Stimulated activated CD4-positive, alpha-beta T cell treated with anti-CD3 and anti-CD28 coated beads, TNF-alpha, amount 100 ng/mL, for 48 hours (primary cell): ENCODE data around the gene GRID2.
"Not testable (repeated sequence)": the region's sequence is repeated elsewhere in the genome, so short reads cannot be mapped to it uniquely, and the experiment has no call there.

ENCODE experiments used
- DNase-seq, 3 donors: peaks; one replicate each; pipeline ENCODE4 v3.0.0-alpha.2; 2020; ENCODE audit warnings: low read depth in 3 of 3

The GRID2 gene

DNA sequence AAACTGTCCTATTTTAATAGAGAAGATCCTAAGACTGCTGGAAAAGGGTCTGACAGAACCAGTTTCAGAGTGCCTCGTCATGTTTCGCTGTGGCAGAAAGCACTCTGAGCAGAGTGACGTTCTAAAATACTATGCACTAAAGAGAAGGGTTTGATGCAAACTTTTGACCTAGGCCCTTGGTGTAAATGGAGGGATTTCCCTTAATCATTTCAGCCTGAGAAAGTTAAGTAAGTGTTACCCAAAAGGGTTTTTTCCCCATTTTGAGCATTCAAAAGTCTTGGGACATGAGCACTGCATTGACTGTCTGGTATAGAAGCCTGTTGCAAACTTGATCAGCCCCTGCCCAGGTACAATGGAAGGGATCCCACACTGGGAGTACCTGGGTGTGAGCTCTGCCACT lies 1367.3 kb downstream of the GRID2 start:
- no peak for DNase-seq

DNA sequence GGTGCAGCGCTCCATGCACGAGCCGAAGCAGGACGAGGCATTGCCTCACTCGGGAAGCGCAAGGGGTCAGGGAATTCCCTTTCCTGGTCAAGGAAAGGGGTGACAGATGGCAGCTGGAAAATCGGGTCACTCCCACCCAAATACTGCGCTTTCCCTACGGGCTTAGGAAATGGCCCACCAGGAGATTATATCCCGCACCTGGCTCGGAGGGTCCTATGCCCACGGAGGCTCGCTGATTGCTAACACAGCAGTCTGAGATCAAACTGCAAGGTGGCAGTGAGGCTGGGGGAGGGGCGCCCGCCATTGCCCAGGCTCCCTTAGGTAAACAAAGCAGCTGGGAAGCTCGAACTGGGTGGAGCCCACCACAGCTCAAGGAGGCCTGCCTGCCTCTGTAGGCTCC lies 1373.2 kb downstream of the GRID2 start:
- DNase-seq: not testable (repeated sequence)

DNA sequence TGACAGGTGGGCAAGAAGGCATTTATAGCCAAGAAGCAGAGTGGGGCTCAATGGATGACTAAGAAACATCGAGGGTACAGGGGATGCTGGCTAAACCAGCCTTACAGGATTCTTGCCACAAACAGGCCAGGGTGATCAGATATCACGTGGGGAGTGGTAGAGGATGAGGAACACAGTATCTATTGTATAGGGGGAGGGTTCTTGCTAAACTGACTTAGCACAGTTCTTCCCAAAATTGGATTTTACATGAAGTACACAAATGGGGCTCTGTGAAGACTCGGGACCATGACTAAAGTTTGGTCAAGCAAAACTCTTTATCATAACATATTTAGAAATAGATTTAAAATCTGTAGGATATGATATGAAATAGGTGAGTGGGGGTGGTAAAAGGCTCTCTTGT lies 1380.8 kb downstream of the GRID2 start:
- DNase-seq: no peak

DNA sequence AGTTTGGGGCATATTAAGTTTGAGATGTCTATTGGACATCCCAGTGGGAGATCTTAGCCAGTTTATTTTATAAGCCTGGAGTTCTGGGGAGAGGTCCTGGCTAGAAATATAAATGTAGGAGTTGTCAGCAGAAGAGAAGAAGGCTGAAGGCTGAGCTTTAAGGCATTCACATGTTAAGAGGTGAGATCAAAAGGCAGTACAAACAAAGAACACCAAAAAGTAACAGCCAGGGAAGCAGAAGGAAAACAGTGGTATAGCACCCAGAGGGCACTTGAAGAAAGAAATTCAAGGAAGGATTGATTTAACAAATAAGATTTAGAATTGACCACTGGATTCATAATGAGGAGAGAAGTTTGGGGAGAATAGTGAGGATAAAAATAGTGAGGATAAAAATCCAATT lies 1383.5 kb downstream of the GRID2 start:
- DNase-seq: no peak

DNA sequence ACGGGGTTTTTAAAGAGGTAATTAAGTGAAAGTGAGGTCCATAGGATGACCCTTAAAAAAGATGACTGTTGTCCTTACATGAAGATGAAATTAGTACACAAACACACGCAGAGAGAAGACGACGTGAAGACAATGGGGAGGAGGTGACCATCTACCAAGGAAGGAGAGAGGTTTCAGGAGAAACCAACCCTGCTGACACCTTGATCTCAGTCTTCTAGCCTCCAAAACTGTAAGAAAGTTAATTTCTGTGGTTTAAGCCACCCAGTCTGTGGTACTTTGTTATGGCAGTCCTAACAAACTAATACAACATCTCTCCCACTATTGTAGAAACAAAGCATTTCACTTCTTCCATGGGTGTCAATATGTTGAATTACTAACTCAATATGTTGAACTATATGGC lies 1385.2 kb downstream of the GRID2 start:
- DNase-seq: no peak

DNA sequence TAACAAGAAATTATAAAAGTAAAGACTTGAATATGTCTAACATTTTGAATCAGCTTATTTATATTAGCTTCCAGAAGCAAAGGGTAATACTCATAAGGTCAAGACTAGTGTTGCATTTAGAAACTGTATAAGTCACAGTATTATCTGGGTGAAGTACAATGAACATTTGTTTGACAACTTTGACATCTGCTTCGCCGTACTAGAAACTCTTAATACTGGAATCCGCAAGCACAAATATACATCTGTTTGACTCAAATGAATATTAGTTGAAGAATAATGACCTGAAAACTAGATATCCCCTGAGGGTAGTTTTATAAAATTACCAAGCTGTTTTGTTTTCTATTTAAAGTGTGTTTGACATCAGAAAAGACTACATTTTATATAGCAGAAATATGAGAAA lies 1389.4 kb downstream of the GRID2 start:
- no peak for DNase-seq

DNA sequence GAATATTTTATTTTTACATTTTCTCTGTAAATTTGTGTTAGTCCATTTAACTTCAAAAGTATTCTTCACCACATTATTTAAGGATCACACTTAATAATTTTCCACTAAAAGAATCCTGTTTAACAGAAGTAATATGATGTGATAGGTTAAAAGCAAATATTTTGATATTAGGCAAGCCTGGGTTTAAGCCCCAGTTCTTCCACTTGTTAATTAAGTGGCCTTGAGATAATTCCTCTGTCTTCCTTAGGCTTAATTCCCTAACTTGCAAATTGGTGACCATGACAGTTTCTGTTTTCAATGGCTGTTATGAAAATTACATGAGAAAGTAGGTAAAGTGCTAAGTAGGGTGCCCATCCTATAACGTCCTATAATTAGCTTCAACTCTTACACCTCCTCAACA lies 1394.9 kb downstream of the GRID2 start:
- no peak for DNase-seq

DNA sequence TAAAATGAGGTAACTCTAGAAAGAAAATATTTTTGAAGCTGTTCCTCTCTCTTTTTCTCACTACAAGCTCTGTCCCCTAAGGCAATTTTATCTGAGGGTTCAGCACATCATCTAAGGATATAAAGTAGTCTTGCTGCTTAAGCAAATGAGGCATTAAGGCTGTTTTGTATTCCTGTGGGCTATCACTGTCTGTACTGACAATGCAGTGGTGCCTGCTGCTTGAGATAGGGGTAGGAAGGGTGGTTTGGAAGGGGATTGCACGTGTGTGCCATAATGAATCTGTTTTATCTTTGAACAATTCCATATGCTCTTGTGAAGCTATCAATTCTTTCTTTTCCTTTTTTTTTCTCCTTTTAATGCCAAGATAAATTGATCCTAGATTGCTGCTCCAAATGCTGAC lies 1396.8 kb downstream of the GRID2 start:
- no peak for DNase-seq

DNA sequence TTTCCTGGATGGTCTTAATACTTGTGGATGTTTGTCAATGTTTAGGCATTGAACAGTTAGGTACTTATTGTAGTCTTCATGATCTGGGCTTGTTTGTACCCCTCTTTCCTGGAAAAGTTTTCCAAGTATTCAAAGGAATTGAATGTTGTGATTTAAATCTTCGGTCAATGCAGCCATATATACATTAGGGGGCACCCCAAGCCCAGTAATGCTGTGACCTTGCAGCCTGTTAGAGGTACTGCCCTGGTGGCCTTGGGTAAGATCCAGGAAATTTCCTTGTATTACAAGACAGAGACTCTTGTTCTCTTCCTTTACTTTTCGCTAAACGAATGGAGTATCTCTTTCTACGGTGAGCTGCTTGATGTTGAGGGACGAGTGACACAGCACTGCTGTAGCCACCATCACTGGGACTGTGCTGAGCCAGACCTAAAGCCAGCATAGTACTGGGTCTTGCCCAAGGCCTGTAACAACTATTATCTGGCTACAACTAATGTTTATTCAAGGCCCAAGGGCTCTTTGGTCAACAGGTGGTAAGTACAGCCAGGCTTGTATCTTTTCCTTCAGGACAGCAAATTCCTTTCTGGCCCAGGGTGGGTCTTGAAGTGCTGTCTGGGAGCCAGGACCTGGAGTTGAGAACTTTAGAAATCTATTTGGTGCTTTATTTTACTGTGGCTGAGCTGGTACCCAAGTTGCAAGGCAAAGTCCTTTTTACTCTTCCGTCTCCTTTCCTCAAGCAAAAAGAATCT lies 1406.5 kb downstream of the GRID2 start:
- no peak for DNase-seq

DNA sequence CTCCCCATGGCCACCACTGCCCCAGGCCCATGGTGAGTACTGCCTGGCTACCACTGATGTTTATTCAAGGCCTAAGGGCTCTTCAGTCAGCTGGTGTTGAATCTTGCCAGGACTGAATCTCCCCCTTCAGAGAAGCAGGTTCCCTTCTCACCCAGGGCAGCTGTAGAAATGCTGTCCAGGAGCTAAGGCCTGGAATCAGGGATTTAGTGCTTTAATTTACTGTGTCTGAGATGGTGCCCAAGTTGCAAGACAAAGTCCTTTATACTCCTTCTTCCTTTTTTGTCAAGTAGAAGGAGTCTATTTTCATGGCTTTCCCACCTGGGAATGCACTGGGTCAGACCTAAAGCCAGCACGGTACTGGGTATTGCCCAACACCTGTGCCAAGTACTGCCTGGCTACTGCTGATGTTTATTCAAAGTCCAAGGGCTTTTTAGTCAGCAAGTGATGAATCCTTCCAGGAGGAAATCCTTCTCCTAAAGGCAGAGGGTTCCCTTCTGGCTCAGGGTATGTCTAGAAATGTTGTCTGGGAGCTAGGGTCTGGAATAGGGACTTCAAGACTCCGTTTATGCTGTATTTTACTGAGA lies 1407.2 kb downstream of the GRID2 start:
- DNase-seq: no peak

DNA sequence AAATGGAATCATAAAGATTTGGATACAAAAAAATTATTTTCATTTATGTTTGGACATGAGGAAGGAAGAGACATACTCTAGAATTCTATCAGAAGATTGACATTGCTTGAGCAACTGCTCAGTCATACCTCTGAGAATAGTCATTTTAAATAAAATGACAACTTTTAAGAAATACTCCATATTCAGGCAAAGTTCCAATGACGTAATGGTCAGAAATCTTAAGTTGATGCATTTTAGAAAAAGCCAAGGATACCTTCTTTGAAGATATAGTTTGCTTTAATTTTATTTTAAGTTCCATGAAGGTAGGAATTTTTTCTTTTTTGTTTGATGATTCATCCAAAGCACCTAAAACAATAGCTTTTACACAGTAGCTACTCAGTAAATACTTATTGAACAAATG lies 1414.5 kb downstream of the GRID2 start:
- DNase-seq: no peak

DNA sequence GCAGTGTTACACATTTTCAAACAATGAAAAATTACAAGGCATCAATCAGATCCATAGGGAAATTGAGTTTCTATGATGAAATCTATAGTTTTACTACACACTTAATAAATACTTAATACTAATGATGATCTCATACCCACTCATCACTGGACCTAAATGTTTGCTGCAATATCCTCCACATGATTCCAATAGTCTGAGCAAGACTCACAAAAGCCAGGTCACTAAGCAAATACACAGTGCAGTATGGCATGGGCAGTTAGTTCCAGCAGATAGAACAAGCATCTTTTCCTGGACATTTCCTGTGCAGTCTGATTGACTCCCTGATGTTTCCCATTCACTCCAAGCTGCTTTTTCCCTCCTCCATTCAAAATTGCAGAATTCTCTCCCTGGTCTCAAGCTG lies 1415.8 kb downstream of the GRID2 start:
- DNase-seq: no peak

DNA sequence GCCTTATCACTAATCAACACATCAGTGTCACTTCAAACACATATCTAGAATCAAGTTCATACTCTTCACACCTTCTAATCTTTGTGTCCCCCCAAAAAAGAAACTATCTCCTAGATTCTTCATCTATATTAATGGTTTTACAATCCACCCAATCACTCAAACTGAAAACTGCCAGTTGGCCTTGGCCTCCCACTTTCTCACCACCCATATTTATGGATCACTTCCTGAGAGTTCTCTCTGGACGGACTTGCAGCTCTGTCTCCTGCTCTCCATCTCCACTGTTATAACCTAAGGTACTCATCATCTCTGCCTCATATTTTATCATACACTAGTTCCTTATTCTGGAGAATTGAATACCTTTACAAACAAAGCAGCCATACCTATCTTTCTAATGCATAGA lies 1418.7 kb downstream of the GRID2 start:
- no peak for DNase-seq

DNA sequence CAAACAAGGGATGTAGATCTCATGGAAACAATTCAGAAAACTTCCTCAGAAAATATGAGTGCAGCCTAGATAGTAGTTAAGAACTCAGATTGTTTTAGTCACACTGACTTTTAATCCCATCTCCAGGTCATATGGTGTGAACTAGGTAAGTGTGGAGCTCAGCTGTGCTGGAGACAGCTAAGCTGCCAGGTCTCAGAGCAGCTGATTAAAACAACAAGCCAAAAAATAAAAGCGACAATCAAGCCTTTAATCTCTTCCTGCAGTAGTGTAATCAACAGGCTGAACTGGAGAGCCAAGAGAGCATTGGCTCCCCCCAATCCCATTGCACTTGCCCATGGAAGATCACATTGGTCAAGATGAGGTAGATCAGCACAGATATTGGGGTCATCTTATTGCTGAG lies 1426.5 kb downstream of the GRID2 start:
- DNase-seq: no peak

DNA sequence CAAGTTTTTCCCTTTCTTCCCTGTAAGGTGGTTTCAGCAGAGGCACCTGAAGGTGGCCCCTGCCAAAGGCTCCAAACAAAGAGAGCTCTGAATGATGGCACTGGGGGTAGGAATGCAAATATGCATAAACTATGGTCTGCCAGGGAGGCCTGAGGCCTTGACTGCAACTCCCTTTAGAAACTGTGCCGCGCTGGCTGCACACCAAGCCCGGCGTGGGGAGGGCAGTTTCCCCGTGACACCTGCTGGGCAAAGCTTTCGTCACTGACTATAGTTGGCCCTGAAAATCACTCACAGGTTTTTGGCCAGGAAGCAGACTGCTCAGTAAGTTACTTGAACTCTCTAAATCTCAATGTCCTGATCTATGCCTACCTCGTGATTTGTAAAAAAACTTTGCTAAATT lies 1427.0 kb downstream of the GRID2 start:
- no peak for DNase-seq

DNA sequence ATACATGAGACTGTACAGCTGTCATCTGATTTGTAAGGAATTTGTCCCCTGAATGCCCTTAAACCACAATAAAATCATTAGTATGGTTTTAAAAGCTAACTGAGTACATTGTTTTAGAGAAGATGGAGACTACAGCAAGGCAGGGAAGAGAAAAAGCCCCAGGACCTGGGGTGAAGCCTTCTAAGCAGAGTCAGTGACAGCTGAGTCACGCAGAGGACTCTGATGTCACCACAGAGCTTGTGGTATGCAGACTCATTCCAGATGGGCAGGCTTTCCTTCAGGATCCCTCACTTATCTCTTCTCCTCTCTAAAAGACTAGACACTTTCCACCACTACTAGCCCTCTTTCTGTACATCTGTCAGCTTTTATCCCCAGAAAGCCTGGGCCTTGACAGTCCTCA lies 1427.7 kb downstream of the GRID2 start:
- DNase-seq: no peak

DNA sequence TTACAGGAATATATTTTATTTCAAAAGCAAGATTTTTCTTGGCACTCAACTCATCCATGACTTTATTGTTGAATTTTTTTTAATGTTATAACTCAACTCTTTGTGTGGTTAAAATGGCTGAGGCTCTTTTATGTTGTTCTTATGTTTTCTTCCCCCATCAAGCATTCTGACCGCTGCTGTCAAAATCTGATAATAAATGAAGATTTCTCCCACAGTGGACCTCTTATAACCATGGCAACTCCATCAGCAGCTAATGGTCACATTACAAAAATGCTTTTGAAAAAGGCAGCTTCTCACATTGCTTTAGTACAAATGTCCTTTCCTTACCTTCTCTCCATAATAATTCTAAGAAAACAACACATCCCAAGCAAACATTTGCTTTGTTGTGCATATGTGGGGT lies 1428.7 kb downstream of the GRID2 start:
- no peak for DNase-seq

DNA sequence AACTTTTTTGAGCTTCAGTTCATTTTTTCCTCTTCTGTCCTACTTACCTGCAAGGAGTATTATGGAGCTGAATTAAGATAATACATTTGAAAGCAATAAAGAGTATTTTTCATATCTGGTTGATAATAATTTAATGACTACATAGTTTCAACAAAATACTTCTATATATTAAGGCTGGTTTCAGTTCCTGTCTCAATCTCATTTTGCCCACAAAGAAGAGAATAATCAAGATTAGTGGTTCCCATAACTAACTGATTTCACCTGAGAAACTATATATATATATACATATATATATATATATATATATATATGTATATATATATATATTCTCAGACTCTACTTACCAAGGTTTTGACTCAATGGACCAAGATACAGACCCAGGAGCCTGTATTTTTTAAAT lies 1437.1 kb downstream of the GRID2 start:
- DNase-seq: no peak

DNA sequence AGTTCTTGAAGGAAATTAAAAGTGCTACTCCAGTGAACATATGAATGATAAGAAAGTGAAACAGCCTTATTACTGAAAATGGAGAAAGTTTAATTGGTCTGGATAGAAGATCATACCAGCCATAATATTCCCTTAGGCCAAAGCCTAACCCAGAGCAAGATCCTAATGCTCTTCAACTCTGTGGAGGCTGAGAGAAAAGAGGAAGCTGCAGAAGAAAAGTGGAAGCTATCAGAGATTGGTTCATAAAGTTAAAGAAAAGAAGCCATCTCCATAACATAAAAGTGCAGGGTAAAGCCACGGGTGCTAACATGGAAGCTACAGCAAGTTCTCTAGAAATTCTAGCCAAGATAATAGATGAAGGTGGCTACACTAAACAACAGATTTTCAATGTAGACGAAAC lies 1439.3 kb downstream of the GRID2 start:
- DNase-seq: no peak

DNA sequence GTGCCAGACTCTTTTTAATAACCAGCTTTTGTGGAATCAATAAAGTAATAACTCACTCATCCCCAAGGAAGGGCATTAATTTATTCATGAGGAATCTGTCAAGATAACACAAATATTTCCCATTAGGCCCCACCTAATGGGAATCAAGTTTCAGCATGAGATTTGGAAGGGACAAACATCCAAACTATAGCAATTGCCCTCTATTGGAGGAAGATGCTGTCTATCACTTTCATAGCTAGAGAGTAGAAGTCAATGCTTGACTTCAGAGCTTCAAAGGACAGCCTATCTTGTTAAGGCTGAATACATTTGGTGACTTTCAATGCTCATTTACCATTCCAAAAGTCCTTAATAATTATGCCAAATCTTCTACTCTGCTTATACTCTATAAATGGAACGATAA lies 1439.9 kb downstream of the GRID2 start:
- no peak for DNase-seq

DNA sequence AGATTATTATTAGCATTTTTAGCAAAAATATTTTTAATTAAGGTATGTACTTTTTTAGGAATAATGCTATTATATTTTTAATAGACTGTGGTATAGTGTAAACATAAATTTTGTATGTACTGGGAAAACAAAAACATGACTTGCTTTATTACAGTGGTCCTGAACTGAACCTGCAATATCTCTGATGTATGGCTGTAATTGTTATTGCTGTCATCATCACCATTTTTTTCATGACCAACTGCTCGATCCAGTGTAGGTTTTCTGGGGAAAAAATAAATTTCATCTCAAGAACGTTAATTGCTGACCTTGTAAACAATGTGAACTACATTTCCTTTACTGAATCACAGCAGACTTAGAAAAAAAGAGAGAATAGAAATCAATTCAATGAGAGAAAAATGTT lies 1441.2 kb downstream of the GRID2 start:
- DNase-seq: no peak

DNA sequence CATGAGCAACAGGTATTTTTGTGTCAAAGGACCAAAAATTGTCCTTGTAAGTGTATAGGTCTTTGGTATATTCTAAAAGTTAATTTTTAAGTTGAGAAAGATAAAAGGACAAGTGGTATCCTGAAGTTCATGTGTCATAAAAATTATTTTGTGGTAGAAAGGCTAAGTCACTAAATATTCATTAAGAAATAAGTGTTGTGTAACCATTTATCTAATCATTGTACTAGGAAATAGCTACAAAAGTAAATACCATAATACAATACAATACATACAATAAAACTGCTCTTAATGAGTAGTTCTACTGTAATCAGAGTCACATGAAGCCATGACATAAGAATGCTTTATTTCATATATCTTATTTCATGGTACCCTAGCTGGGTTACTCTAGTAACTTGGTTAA lies 1442.3 kb downstream of the GRID2 start:
- DNase-seq: no peak

DNA sequence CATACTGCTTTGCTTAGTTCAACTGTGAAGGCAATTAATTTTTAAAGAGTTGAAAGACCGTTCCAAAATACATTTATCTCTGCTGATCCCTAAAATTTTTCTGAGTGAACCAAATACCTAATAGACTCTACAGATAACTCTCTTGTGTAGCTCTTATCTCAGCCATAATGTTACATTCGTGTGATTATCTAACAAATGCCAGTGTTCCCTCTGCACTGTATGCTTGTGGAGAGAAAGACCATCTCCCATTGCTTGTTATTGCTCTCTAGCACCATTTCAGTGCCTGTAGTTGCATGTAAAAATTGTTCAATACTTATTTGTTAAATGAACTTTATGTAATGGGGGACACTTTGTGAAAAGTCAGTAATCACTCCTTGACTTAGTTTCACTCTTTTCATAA lies 1443.5 kb downstream of the GRID2 start:
- DNase-seq: no peak
